ENCODE data around the gene TNIP3.

Gene TNIP3

DNA sequence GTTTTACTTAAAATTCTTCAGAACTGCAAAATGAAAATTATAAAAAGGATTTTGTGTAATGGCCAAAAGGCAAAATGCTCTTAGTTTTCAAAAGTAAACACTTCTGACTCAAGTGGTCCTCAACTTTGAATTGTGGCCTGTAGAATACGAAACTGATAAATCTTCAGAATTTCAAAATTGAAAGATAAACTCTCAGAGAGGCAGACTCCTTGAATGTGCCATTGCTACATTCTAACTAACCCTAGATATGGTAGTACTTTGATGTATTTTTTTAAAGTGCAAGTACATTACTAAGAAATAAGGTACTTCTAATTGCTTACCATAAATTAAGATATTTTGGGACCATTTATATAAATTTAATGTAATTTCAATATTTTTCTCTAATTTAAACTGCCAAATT is 44.4 kb downstream of the TNIP3 start:
- DNase-seq (ENCODE audit: low spot score): no peak
- TF ChIP-seq, protein P1, sequence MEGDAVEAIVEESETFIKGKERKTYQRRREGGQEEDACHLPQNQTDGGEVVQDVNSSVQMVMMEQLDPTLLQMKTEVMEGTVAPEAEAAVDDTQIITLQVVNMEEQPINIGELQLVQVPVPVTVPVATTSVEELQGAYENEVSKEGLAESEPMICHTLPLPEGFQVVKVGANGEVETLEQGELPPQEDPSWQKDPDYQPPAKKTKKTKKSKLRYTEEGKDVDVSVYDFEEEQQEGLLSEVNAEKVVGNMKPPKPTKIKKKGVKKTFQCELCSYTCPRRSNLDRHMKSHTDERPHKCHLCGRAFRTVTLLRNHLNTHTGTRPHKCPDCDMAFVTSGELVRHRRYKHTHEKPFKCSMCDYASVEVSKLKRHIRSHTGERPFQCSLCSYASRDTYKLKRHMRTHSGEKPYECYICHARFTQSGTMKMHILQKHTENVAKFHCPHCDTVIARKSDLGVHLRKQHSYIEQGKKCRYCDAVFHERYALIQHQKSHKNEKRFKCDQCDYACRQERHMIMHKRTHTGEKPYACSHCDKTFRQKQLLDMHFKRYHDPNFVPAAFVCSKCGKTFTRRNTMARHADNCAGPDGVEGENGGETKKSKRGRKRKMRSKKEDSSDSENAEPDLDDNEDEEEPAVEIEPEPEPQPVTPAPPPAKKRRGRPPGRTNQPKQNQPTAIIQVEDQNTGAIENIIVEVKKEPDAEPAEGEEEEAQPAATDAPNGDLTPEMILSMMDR (IDR thresholded peaks at IDR 0.05; ENCODE audit: extremely low read depth, missing control alignments): no peak

DNA sequence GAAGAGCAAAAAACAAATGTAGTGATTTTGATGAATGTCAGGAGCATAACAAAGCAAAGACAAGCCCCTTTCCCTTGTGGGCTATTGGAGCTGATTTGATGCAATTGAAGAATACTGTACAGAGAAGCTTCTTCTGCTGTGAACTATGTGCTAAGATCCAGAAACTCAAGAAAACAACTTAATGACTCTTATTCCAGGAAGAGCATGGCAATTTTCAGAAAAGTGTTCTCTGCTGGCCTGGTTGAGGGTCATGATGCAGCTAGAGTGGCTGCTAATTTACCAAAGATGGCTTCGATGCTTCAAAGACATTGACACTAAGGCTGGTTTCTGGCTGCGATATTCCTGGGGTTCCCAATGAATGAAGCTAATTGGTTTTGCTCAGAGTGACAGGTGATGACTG is 45.8 kb downstream of the TNIP3 start:
- no peak for DNase-seq (ENCODE audit: low spot score)

DNA sequence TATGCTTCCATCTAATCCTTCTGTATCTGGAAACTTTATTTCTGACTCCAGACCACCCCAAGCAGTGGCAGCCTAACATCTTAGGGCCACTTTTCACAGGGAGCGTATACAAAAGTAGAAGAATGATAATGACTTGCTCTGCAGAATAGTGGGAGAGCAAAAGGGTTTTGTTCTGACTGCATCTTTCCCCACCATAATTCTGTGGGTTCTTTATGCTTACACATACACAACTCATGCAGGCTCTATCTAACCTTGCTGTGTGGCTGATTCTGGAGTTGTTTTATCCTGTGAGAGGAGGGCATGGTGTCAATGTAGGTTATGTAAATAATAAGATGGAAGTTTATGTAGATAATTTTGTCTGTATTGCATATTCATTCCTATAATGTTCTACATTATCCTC is 49.4 kb downstream of the TNIP3 start:
- no peak for DNase-seq (ENCODE audit: low spot score)

More for the DNA sequence above, 45.8 kb downstream of the TNIP3 start:
- TF ChIP-seq, protein P1 (IDR thresholded peaks at IDR 0.05; ENCODE audit: extremely low read depth, missing control alignments): no peak

DNA sequence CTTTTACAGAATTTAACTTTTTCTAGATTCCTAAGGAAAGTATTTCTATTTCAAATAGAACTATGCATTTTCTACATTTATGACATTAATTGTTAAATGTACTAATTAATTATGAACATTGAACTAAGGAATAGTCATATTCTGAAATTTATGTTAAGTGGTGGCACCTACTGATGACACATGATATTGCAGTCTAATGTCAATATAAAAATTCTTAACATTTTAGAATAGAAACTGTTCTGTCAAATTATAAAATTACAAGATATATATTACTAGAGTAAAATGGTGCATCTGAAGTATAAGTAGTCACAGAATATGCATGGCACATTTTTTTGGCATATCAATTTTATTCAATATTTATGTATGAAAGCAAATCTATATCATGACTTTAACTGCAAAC is 51.6 kb downstream of the TNIP3 start:
- TF ChIP-seq, protein P1 (IDR thresholded peaks at IDR 0.05; ENCODE audit: extremely low read depth, missing control alignments): no peak
- DNase-seq (ENCODE audit: low spot score): no peak

More for the DNA sequence above, 49.4 kb downstream of the TNIP3 start:
- TF ChIP-seq, protein P1 (IDR thresholded peaks at IDR 0.05; ENCODE audit: extremely low read depth, missing control alignments): no peak

DNA sequence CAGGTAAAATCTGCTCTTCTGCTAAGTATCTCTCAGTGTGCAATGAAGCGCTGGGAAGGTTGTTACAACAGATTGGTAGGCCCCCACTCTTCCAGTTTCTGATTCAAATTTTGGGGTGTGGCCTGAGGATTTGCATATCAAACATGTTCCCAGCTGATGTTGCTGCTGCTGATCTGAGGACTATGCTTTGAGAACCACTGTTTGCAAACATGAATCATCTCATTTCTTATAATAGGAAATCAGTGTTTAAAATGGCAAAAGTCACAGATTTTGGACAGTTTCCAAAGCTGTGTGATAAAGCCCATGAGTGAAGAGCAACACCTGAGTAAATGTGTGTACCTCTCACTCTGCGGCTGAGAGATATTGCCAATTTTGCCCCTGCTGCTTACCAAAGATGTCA is 55.6 kb downstream of the TNIP3 start:
- no peak for DNase-seq (ENCODE audit: low spot score)
- TF ChIP-seq, protein P1 (IDR thresholded peaks at IDR 0.05; ENCODE audit: extremely low read depth, missing control alignments): no peak

DNA sequence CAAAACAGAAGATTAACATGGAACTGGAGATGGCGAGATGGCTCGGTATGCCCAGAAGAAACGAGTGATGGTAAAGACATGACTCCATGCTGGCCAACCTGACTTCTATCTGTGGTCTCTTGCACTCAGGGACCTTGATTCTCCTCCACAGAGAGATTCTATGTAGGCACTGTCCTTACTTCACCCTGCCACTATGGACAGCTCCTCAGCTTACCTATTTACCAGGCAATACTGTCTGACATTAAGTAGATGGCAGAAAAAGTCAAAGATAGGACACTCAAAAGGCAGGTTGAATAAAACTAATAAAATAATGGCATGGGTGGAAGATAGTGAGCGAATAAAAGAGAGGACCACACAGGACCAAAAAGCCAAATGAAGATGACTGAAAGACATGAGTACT is 56.6 kb downstream of the TNIP3 start:
- TF ChIP-seq, protein P1 (IDR thresholded peaks at IDR 0.05; ENCODE audit: extremely low read depth, missing control alignments): no peak
- no peak for DNase-seq (ENCODE audit: low spot score)

DNA sequence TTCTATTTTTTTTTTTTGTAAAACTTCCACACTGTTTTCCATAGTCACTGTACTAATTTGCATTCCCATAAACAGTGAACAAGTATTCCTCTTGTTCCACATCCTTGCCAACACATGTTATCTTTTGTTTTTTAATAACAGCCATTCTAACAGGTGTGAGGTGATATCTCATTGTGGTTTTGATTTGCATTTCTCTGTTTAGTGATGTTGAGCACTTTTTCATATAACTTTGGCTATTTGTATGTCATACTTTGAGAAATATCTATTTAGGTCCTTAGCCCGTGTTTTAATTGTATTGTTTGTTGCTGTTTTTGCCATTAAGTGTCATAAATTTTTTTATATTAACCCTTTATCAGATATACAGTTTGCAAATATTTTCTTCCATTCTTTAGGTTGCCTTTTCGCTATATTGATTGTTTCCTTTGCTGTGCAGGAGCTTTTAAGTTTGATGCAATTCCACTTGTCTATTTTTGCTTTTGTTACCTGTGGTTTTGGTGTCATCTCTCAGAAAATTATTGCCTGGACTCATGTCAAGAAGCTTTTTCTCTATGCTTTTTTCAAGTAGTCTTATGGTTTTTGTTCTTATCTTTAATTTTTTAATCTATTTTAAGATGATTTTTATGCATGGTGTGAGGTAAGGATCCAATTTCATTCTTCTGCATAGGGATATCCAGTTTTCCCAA is 63.9 kb downstream of the TNIP3 start:
- no peak for DNase-seq (ENCODE audit: low spot score)

More for the DNA sequence above, 63.9 kb downstream of the TNIP3 start:
- TF ChIP-seq, protein P1 (IDR thresholded peaks at IDR 0.05; ENCODE audit: extremely low read depth, missing control alignments): no peak

Data from GM20000 (cell line).